HG03097 (cell line): ENCODE measurements around the gene ACO2.

Experiments
- ATAC-seq: cut with Tn5 transposase; IDR thresholded peaks from one replicate; pipeline ENCODE4 v1.9.1; 2021; ENCODE audit not compliant: unreplicated experiment, low FRiP score

Gene ACO2

GRCh38 chr22:41517172-41518047, 48.5 kb downstream of the ACO2 start:
- no peak for ATAC-seq

GRCh38 chr22:41518048-41518347, 49.1 kb downstream of the ACO2 start:
- no peak for ATAC-seq

- ATAC-seq = no peak
These were observed 52.2 kb downstream of the ACO2 start for GRCh38 chr22:41521126-41521525.

GRCh38 chr22:41522813-41523212, 53.9 kb downstream of the ACO2 start:
- ATAC-seq = no peak

- ATAC-seq = no peak
These were observed 54.7 kb downstream of the ACO2 start for GRCh38 chr22:41523464-41524221.

- ATAC-seq = no peak
These were observed 55.3 kb downstream of the ACO2 start for GRCh38 chr22:41524251-41524661.

- no peak for ATAC-seq
These were observed 56.0 kb downstream of the ACO2 start for GRCh38 chr22:41524809-41525449.

GRCh38 chr22:41525450-41526225, 56.7 kb downstream of the ACO2 start:
- ATAC-seq = no peak

- ATAC-seq = no peak
These were observed 57.4 kb downstream of the ACO2 start for GRCh38 chr22:41526226-41526829.

GRCh38 chr22:41526830-41527799, 58.2 kb downstream of the ACO2 start:
- ATAC-seq = no peak

GRCh38 chr22:41528132-41528766, 59.3 kb downstream of the ACO2 start:
- ATAC-seq = no peak

GRCh38 chr22:41528938-41529561, 60.1 kb downstream of the ACO2 start:
- ATAC-seq = no peak

- no peak for ATAC-seq
These were observed 62.2 kb downstream of the ACO2 start for GRCh38 chr22:41530890-41531714.

- no peak for ATAC-seq
These were observed 63.0 kb downstream of the ACO2 start for GRCh38 chr22:41531715-41532477.

GRCh38 chr22:41532908-41533825, 64.2 kb downstream of the ACO2 start:
- no peak for ATAC-seq

- no peak for ATAC-seq
These were observed 65.3 kb downstream of the ACO2 start for GRCh38 chr22:41534219-41534618.
